Measurements from ENCODE around the gene STOML1.

Gene STOML1

GRCh38 chr15:74019734-74020133 is 27.6 kb upstream of the STOML1 start:
- DNase-seq, result no peak

- DNase-seq, result no peak
Measured at GRCh38 chr15:74013374-74013894, 21.3 kb upstream of the STOML1 start.

GRCh38 chr15:74011610-74012009 is 19.5 kb upstream of the STOML1 start:
- no peak for DNase-seq

- peak; percentile 15 for DNase-seq
Measured at GRCh38 chr15:74010929-74011540, 18.9 kb upstream of the STOML1 start.

- no peak for DNase-seq
Measured at GRCh38 chr15:74008901-74009300, 16.8 kb upstream of the STOML1 start.

- no peak for DNase-seq
Measured at GRCh38 chr15:74007820-74008371, 15.8 kb upstream of the STOML1 start.

- DNase-seq, result no peak
Measured at GRCh38 chr15:74006774-74007639, 14.9 kb upstream of the STOML1 start.

GRCh38 chr15:73997986-73998385 is 5.9 kb upstream of the STOML1 start:
- DNase-seq, result no peak

- DNase-seq, result no peak
Measured at GRCh38 chr15:73996939-73997338, 4.8 kb upstream of the STOML1 start.

- no peak for DNase-seq
Measured at GRCh38 chr15:73996267-73996666, 4.2 kb upstream of the STOML1 start.

- DNase-seq, result no peak
Measured at GRCh38 chr15:73994912-73995622, 3.0 kb upstream of the STOML1 start.

GRCh38 chr15:73994413-73994883 is 2.4 kb upstream of the STOML1 start, which contains the start of gene PML:
Gene PML (plus strand): TSS chr15:73994716. CDS start chr15:73994813, 97 bp downstream.
- peak; percentile 93 for DNase-seq

GRCh38 chr15:73993211-73993994 is 1.3 kb upstream of the STOML1 start:
- DNase-seq, result no peak

- DNase-seq, result no peak
Measured at GRCh38 chr15:73992594-73992898, 451 bp upstream of the STOML1 start.

GRCh38 chr15:73991260-73991659 is 835 bp downstream of the STOML1 start:
- DNase-seq, result no peak

GRCh38 chr15:73990250-73991005 is 1.7 kb downstream of the STOML1 start:
- DNase-seq, result no peak

- DNase-seq, result peak; percentile 83
Measured at GRCh38 chr15:73989001-73989798, 2.9 kb downstream of the STOML1 start.

GRCh38 chr15:73988445-73988969 is 3.6 kb downstream of the STOML1 start:
- no peak for DNase-seq

GRCh38 chr15:73987681-73988444 is 4.2 kb downstream of the STOML1 start:
- no peak for DNase-seq

- DNase-seq, result no peak
Measured at GRCh38 chr15:73987250-73987649, 4.8 kb downstream of the STOML1 start.
